Gastroesophageal sphincter (tissue), 4 donors: ENCODE results near the gene TECPR1. TPM values are rescaled to one million over a fixed set of nuclear protein-coding genes. Genes with fewer than 3 reads are reported as not detected.

Source experiments
- ATAC-seq: fragments of 150-250 bp; one replicate; pipeline ENCODE4 v1.9.1; 2016; ENCODE audit warnings: mild to moderate bottlenecking, moderate library complexity
- H3K27ac ChIP-seq, 4 donors: fragments of 200-600 bp; sonication (generic) in 3 of 4; 1 replicate in 3 of 4; 2 replicates in 1 of 4; pipeline ENCODE4 v1.5.1; 2016 to 2019
- H3K27me3 ChIP-seq: fragments of 200-600 bp; sonication (generic); one replicate; pipeline ENCODE4 v1.5.1; 2019
- H3K36me3 ChIP-seq, 2 donors: fragments of 200-600 bp; sonication (generic); one replicate each; pipeline ENCODE4 v1.5.1; 2019; ENCODE audit warnings: control low read depth in 1 of 2
- H3K4me1 ChIP-seq, 3 donors: fragments of 200-600 bp; sonication (generic); 1 replicate in 2 of 3; 2 replicates in 1 of 3; pipeline ENCODE4 v1.5.1; 2016 to 2019; ENCODE audit warnings: control low read depth in 2 of 3
- H3K4me3 ChIP-seq, 2 donors: fragments of 200-600 bp; sonication (generic); one replicate each; pipeline ENCODE4 v1.5.1; 2019; ENCODE audit warnings: mild to moderate bottlenecking in 1 of 2, moderate library complexity in 1 of 2
- H3K9me3 ChIP-seq, 3 donors: fragments of 200-600 bp; sonication (generic); one replicate each; pipeline ENCODE4 v1.5.1; 2017 to 2019; ENCODE audit warnings: control low read depth in 2 of 3
- CTCF ChIP-seq, 4 experiments: fragments of 200-600 bp in 2 of 4; fragments of 450-650 bp in 2 of 4; sonication (generic) in 1 of 4; IDR thresholded peaks; one replicate each; pipeline ENCODE4 v1.5.1; 2017 to 2019; ENCODE audit warnings: antibody characterized with exemption in 4 of 4, mild to moderate bottlenecking in 2 of 4, moderate library complexity in 2 of 4
- EP300 ChIP-seq: sonication (generic); formaldehyde crosslinking; IDR thresholded peaks from one replicate; pipeline ENCODE4 v1.6.1; 2017; ENCODE audit warnings: antibody characterized with exemption, mild to moderate bottlenecking
- POLR2A ChIP-seq, 2 donors: fragments of 450-650 bp; IDR thresholded peaks; one replicate each; pipeline ENCODE4 v1.6.1; 2017; ENCODE audit warnings: antibody characterized with exemption in 2 of 2, mild to moderate bottlenecking in 2 of 2, moderate library complexity in 1 of 2
- POLR2AphosphoS5 ChIP-seq: sonication (generic); formaldehyde crosslinking; IDR thresholded peaks from one replicate; pipeline ENCODE4 v1.6.1; 2017; ENCODE audit warnings: antibody characterized with exemption
- WGBS, 2 donors: methylation state at CpG; one replicate each; pipeline ENCODE4 v1.1.5; 2018; ENCODE audit warnings: low coverage in 1 of 2; 5-methylcytosine and 5-hydroxymethylcytosine counted together
- total RNA-seq, 4 donors: library from RNA; depleted of rRNA; stranded (reverse); fragments of >200 nt; gene quantifications; one replicate each; pipeline ENCODE4 v1.1.0, GENCODE V29; 2016

Gene TECPR1
- total RNA-seq, 4 donors from 2014 or later = 18.6 to 22.3 (median 20.4) TPM

GRCh38 chr7:98194672-98195457 lies 57.2 kb downstream of the TECPR1 start:
- Histone ChIP-seq H3K36me3 (peaks cover 0 to 91% of the 10 kb centered on the region in 2 donors), H3K4me3 (no peak overlapping the region), H3K9me3 (peaks cover 0 to 7% (median 0%) of the 10 kb centered on the region in 3 donors), H3K27me3 (no peaks in the 10 kb centered on the region), H3K27ac (no peak overlapping the region), H3K4me1 (no peaks in the 10 kb centered on the region)
- 92 to 98% methylated on average over 3 to 5 of the region's 8 CpGs for WGBS, 2 donors
- ATAC-seq = no peak
- TF ChIP-seq POLR2A (IDR thresholded peaks at IDR 0.05) (no peak), POLR2AphosphoS5 (no peak), EP300 (no peak), CTCF (IDR thresholded peaks at IDR 0.05) (no peak)

DNA sequence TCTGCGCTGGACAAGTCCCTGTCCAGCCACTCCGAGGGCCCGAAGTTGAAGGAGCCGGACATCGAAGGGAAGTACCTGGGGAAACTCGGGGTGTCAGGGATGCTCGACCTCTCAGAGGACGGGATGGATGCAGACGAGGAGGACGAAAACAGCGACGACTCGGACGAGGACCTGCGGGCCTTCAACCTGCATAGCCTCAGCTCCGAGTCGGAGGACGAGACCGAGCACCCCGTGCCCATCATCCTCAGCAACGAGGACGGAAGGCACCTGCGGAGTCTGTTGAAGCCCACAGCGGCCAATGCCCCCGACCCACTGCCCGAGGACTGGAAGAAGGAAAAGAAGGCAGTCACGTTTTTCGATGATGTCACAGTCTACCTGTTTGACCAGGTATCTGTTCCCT lies 57.8 kb downstream of the TECPR1 start:
- no peak for TF ChIP-seq POLR2AphosphoS5
- TF ChIP-seq CTCF (IDR thresholded peaks at IDR 0.05) = no peak
- no peak for TF ChIP-seq EP300
- no peak for TF ChIP-seq POLR2A (IDR thresholded peaks at IDR 0.05)
- Histone ChIP-seq H3K27me3 (no peaks in the 10 kb centered on the region), H3K4me1 (no peaks in the 10 kb centered on the region), H3K4me3 (no peak overlapping the region), H3K36me3 (peaks cover 0 to 92% of the 10 kb centered on the region in 2 donors), H3K9me3 (peaks cover 0 to 7% (median 0%) of the 10 kb centered on the region in 3 donors), H3K27ac (no peak overlapping the region)
- no peak for ATAC-seq
- 87 to 93% methylated on average over 8 to 11 of the region's 28 CpGs for WGBS, 2 donors

GRCh38 chr7:98193474-98194180 lies 58.4 kb downstream of the TECPR1 start:
- ATAC-seq = no peak
- Histone ChIP-seq H3K27ac (no peak overlapping the region), H3K4me3 (no peak overlapping the region), H3K27me3 (no peaks in the 10 kb centered on the region), H3K36me3 (peaks cover 0 to 97% of the 10 kb centered on the region in 2 donors), H3K4me1 (no peaks in the 10 kb centered on the region), H3K9me3 (peaks cover 0 to 7% (median 0%) of the 10 kb centered on the region in 3 donors)
- TF ChIP-seq CTCF (IDR thresholded peaks at IDR 0.05) (no peak), POLR2A (IDR thresholded peaks at IDR 0.05) (no peak)
- no CpG with 5 or more reads among the region's 37 CpGs for WGBS, 2 donors

DNA sequence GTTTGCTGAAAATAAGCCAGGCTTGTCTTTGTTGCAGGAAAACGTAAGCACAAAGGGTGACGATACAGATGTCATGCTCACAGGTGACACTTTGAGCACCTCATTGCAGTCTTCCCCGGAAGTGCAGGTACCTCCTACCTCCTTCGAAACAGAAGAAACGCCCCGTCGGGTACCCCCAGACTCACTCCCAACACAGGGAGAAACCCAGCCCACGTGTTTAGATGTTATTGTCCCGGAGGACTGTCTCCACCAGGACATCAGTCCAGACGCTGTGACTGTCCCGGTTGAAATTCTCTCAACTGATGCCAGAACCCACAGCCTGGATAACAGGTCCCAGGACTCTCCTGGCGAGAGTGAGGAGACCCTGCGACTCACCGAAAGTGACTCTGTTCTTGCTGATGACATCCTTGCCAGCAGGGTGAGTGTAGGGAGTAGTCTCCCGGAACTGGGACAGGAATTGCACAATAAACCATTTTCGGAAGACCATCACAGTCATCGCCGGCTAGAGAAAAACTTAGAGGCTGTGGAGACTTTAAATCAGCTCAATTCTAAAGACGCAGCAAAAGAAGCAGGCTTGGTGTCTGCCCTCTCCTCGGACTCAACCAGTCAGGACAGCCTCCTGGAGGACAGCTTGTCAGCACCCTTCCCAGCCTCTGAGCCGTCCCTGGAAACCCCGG lies 59.1 kb downstream of the TECPR1 start:
- no peak overlapping the region for H3K27ac ChIP-seq
- peaks cover 0 to 95% of the 10 kb centered on the region in 2 donors for H3K36me3 ChIP-seq
- 62 to 84% methylated on average over 3 to 6 of the region's 22 CpGs for WGBS, 2 donors
- TF ChIP-seq CTCF (IDR thresholded peaks at IDR 0.05) = no peak
- no peak for TF ChIP-seq POLR2AphosphoS5
- no peak for TF ChIP-seq POLR2A (IDR thresholded peaks at IDR 0.05)
- TF ChIP-seq EP300 = no peak
- no peaks in the 10 kb centered on the region for H3K9me3 ChIP-seq
- no peaks in the 10 kb centered on the region for H3K4me1 ChIP-seq
- H3K4me3 ChIP-seq = no peak overlapping the region
- no peaks in the 10 kb centered on the region for H3K27me3 ChIP-seq
- ATAC-seq = no peak
